ENCODE data around the gene ZSCAN25.

Gene ZSCAN25

GRCh38 chr7:99601656-99602310, 15.0 kb upstream of the ZSCAN25 start:
- no peaks in the 10 kb centered on the region for H3K4me1 Mint-ChIP-seq
- H3K27ac Mint-ChIP-seq = no peak overlapping the region
- H3K9me3 Mint-ChIP-seq = no peaks in the 10 kb centered on the region
- DNase-seq (no peak), ATAC-seq (no peak)
- H3K4me3 Mint-ChIP-seq = no peak overlapping the region
- no peaks in the 10 kb centered on the region for H3K27me3 Mint-ChIP-seq

- Mint-ChIP-seq H3K4me3 (no peak overlapping the region), H3K4me1 (no peaks in the 10 kb centered on the region), H3K9me3 (no peaks in the 10 kb centered on the region), H3K27ac (peak overlapping the region in 1 of 2 donors; percentile 92), H3K27me3 (no peaks in the 10 kb centered on the region)
- ATAC-seq (no peak), DNase-seq (no peak)
Observed at GRCh38 chr7:99605527-99605926, 11.2 kb upstream of the ZSCAN25 start.

- DNase-seq = no peak
- Mint-ChIP-seq H3K4me1 (no peaks in the 10 kb centered on the region), H3K9me3 (no peaks in the 10 kb centered on the region), H3K4me3 (no peak overlapping the region), H3K27ac (no peak overlapping the region), H3K27me3 (no peaks in the 10 kb centered on the region)
- ATAC-seq = no peak
Observed at GRCh38 chr7:99606531-99606930, 10.2 kb upstream of the ZSCAN25 start.

GRCh38 chr7:99607548-99607947, 9.2 kb upstream of the ZSCAN25 start:
- Mint-ChIP-seq H3K27me3 (no peaks in the 10 kb centered on the region), H3K4me3 (no peak overlapping the region), H3K9me3 (no peaks in the 10 kb centered on the region), H3K4me1 (no peaks in the 10 kb centered on the region), H3K27ac (no peak overlapping the region)
- ATAC-seq (no peak), DNase-seq (no peak)

- no peak overlapping the region for H3K27ac Mint-ChIP-seq
- no peaks in the 10 kb centered on the region for H3K27me3 Mint-ChIP-seq
- H3K9me3 Mint-ChIP-seq = peaks cover 5 to 8% of the 10 kb centered on the region in 2 donors
- DNase-seq (no peak), ATAC-seq (no peak)
- no peak overlapping the region for H3K4me3 Mint-ChIP-seq
- H3K4me1 Mint-ChIP-seq = peaks cover 46% of the 10 kb centered on the region
Observed at GRCh38 chr7:99614495-99614894, 2.3 kb upstream of the ZSCAN25 start.

GRCh38 chr7:99615989-99616358, 772 bp upstream of the ZSCAN25 start:
- no peak for DNase-seq
- H3K27ac Mint-ChIP-seq = peak overlapping the region; percentile 87 to 89
- H3K27me3 Mint-ChIP-seq = no peaks in the 10 kb centered on the region
- peaks cover 5 to 8% of the 10 kb centered on the region in 2 donors for H3K9me3 Mint-ChIP-seq
- peaks cover 60% of the 10 kb centered on the region for H3K4me1 Mint-ChIP-seq
- no peak for ATAC-seq
- H3K4me3 Mint-ChIP-seq = peak overlapping the region; percentile 91 to 96

- peak overlapping the region; percentile 87 to 89 for H3K27ac Mint-ChIP-seq
- no peak for ATAC-seq
- peak overlapping the region; percentile 91 to 96 for H3K4me3 Mint-ChIP-seq
Observed at GRCh38 chr7:99617192-99617781, 541 bp downstream of the ZSCAN25 start.

GRCh38 chr7:99618726-99619125, 2.0 kb downstream of the ZSCAN25 start:
- H3K4me1 Mint-ChIP-seq = peaks cover 88% of the 10 kb centered on the region
- H3K27ac Mint-ChIP-seq = peak overlapping the region; percentile 19 to 87
- H3K4me3 Mint-ChIP-seq = peak overlapping the region; percentile 91 to 96
- H3K27me3 Mint-ChIP-seq = no peaks in the 10 kb centered on the region
- H3K9me3 Mint-ChIP-seq = peaks cover 0 to 5% of the 10 kb centered on the region in 2 donors
- ATAC-seq (no peak), DNase-seq (no peak)

More at GRCh38 chr7:99617192-99617781, 541 bp downstream of the ZSCAN25 start:
- no peaks in the 10 kb centered on the region for H3K27me3 Mint-ChIP-seq
- H3K4me1 Mint-ChIP-seq = peaks cover 74% of the 10 kb centered on the region
- peaks cover 5 to 8% of the 10 kb centered on the region in 2 donors for H3K9me3 Mint-ChIP-seq
- no peak for DNase-seq

- Mint-ChIP-seq H3K27ac (peak overlapping the region; percentile 17 to 57), H3K27me3 (no peaks in the 10 kb centered on the region), H3K9me3 (peaks cover 0 to under 1% of the 10 kb centered on the region in 2 donors), H3K4me1 (peaks cover 95% of the 10 kb centered on the region), H3K4me3 (peak overlapping the region in 1 of 2 donors; percentile 91)
- no peak for ATAC-seq
- no peak for DNase-seq
Observed at GRCh38 chr7:99619571-99620130, 2.9 kb downstream of the ZSCAN25 start.

- no peak for ATAC-seq
- Mint-ChIP-seq H3K27ac (peak overlapping the region; percentile 63 to 93), H3K4me1 (peaks cover 96% of the 10 kb centered on the region), H3K9me3 (no peaks in the 10 kb centered on the region), H3K4me3 (peak overlapping the region in 1 of 2 donors; percentile 4), H3K27me3 (no peaks in the 10 kb centered on the region)
- DNase-seq = no peak
Observed at GRCh38 chr7:99621271-99621670, 4.5 kb downstream of the ZSCAN25 start.

- peaks cover 96% of the 10 kb centered on the region for H3K4me1 Mint-ChIP-seq
- peak overlapping the region; percentile 97 to 100 for H3K4me3 Mint-ChIP-seq
- peak; percentile 19 for ATAC-seq
- peak; percentile 34 to 41 for DNase-seq
- H3K27me3 Mint-ChIP-seq = no peaks in the 10 kb centered on the region
- no peaks in the 10 kb centered on the region for H3K9me3 Mint-ChIP-seq
- H3K27ac Mint-ChIP-seq = peak overlapping the region; percentile 99 to 100
Observed at GRCh38 chr7:99622596-99622995, 5.8 kb downstream of the ZSCAN25 start.

- Mint-ChIP-seq H3K4me1 (peaks cover 94% of the 10 kb centered on the region), H3K27me3 (no peaks in the 10 kb centered on the region), H3K9me3 (no peaks in the 10 kb centered on the region), H3K27ac (peak overlapping the region; percentile 99 to 100), H3K4me3 (peak overlapping the region; percentile 97 to 100)
- DNase-seq (peak; percentile 50 to 69), ATAC-seq (peak; percentile 76)
Observed at GRCh38 chr7:99623091-99623693, 6.4 kb downstream of the ZSCAN25 start.

- peak; percentile 66 to 68 for DNase-seq
- Mint-ChIP-seq H3K4me3 (peak overlapping the region; percentile 97 to 100), H3K27ac (peak overlapping the region; percentile 99 to 100), H3K4me1 (peaks cover 94% of the 10 kb centered on the region), H3K9me3 (no peaks in the 10 kb centered on the region), H3K27me3 (no peaks in the 10 kb centered on the region)
- peak; percentile 63 for ATAC-seq
Observed at GRCh38 chr7:99623702-99624447, 7.1 kb downstream of the ZSCAN25 start.

- H3K27me3 Mint-ChIP-seq = no peaks in the 10 kb centered on the region
- ATAC-seq (peak; percentile 84), DNase-seq (peak; percentile 80 to 87)
- peaks cover 94% of the 10 kb centered on the region for H3K4me1 Mint-ChIP-seq
- H3K4me3 Mint-ChIP-seq = peak overlapping the region; percentile 97 to 100
- peak overlapping the region; percentile 99 to 100 for H3K27ac Mint-ChIP-seq
- H3K9me3 Mint-ChIP-seq = no peaks in the 10 kb centered on the region
Observed at GRCh38 chr7:99624484-99624883, 7.7 kb downstream of the ZSCAN25 start.

GRCh38 chr7:99625321-99625720, 8.6 kb downstream of the ZSCAN25 start:
- Mint-ChIP-seq H3K9me3 (no peaks in the 10 kb centered on the region), H3K4me3 (peak overlapping the region; percentile 97 to 100), H3K27me3 (no peaks in the 10 kb centered on the region), H3K4me1 (peaks cover 94% of the 10 kb centered on the region), H3K27ac (peak overlapping the region; percentile 99 to 100)
- peak; percentile 30 to 55 for DNase-seq
- ATAC-seq = no peak

All from stimulated activated naive CD8-positive, alpha-beta T cell treated with anti-CD3 and anti-CD28 coated beads, Interleukin-15, amount 100 ng/mL, for 72 hours (primary cell).